Ectodermal cell (in vitro differentiated cells): ENCODE measurements around the gene GALNT2.

Source experiments
- H3K27ac ChIP-seq: 2 replicates; pipeline ENCODE4 v1.7.0; 2013; ENCODE audit warnings: mild to moderate bottlenecking, low read depth, low read length; ENCODE audit not compliant: insufficient read depth, poor library complexity, severe bottlenecking
- H3K27me3 ChIP-seq: 2 replicates; pipeline ENCODE4 v1.7.0; 2013; ENCODE audit warnings: mild to moderate bottlenecking, low read length; ENCODE audit not compliant: insufficient read depth, control insufficient read depth, poor library complexity, severe bottlenecking
- H3K36me3 ChIP-seq: one replicate; pipeline ENCODE4 v1.7.0; 2013; ENCODE audit warnings: low read length; ENCODE audit not compliant: control insufficient read depth, insufficient read depth
- H3K4me1 ChIP-seq: one replicate; pipeline ENCODE4 v1.7.0; 2013; ENCODE audit warnings: low read length; ENCODE audit not compliant: control insufficient read depth, insufficient read depth
- H3K4me3 ChIP-seq: 2 replicates; pipeline ENCODE4 v1.7.0; 2013; ENCODE audit warnings: low read depth, low read length, control low read depth; ENCODE audit not compliant: insufficient read depth
- H3K9me3 ChIP-seq: 2 replicates; pipeline ENCODE4 v1.7.0; 2013; ENCODE audit warnings: mild to moderate bottlenecking, low read length, moderate library complexity; ENCODE audit not compliant: control insufficient read depth
- WGBS, 2 experiments: methylation state at CpG; one replicate each; pipeline ENCODE4 v1.1.7; 2013; ENCODE audit warnings: missing lambda C conversion rate in 2 of 2; 5-methylcytosine and 5-hydroxymethylcytosine counted together

GALNT2 gene

DNA sequence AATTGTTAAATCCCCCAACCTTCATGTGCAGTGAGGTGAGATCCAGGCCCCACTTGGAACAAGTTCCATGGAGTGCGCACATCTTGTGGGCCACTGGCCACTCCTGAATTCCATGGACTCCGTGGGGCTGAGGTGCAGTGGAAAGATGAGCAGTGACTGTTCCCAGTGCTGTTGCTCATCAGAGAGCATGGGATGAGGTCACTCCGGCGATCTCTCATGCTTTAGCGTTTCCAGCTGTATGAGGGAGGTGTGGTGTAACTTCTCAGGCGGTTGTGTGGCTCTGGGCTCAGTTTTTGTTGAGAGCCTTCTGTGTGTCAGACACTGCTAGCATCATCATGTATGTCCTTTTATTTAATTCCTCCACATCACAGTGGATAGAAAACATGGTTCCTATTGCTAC, 96.2 kb downstream of the GALNT2 start:
- Histone ChIP-seq H3K4me3 (no peak overlapping the region), H3K9me3 (no peaks in the 10 kb centered on the region), H3K4me1 (peaks cover 13% of the 10 kb centered on the region), H3K27ac (no peak overlapping the region), H3K36me3 (no peaks in the 10 kb centered on the region), H3K27me3 (no peaks in the 10 kb centered on the region)
- WGBS, 2 experiments = 93 to 94% methylated on average over 6 of the region's 6 CpGs

- no peaks in the 10 kb centered on the region for H3K9me3 ChIP-seq
- no peaks in the 10 kb centered on the region for H3K36me3 ChIP-seq
- H3K27me3 ChIP-seq = no peaks in the 10 kb centered on the region
- WGBS, 2 experiments = 95 to 98% methylated on average over 3 of the region's 3 CpGs
- no peak overlapping the region for H3K27ac ChIP-seq
- no peak overlapping the region for H3K4me3 ChIP-seq
- peaks cover 8% of the 10 kb centered on the region for H3K4me1 ChIP-seq
Observed at GRCh38 chr1:230163719-230164118, 96.7 kb downstream of the GALNT2 start.

GRCh38 chr1:230165536-230165935, 98.5 kb downstream of the GALNT2 start:
- Histone ChIP-seq H3K4me1 (peaks cover 2% of the 10 kb centered on the region), H3K27me3 (no peaks in the 10 kb centered on the region), H3K36me3 (no peaks in the 10 kb centered on the region), H3K9me3 (no peaks in the 10 kb centered on the region), H3K4me3 (no peak overlapping the region), H3K27ac (no peak overlapping the region)
- WGBS, 2 experiments = 90 to 91% methylated on average over 4 of the region's 4 CpGs

GRCh38 chr1:230166366-230167132, 99.5 kb downstream of the GALNT2 start:
- H3K9me3 ChIP-seq = no peaks in the 10 kb centered on the region
- no peak overlapping the region for H3K4me3 ChIP-seq
- H3K4me1 ChIP-seq = peaks cover 7% of the 10 kb centered on the region
- WGBS, 2 experiments = 94 to 95% methylated on average over 6 of the region's 6 CpGs
- no peaks in the 10 kb centered on the region for H3K27me3 ChIP-seq
- H3K27ac ChIP-seq = no peak overlapping the region
- H3K36me3 ChIP-seq = no peaks in the 10 kb centered on the region

DNA sequence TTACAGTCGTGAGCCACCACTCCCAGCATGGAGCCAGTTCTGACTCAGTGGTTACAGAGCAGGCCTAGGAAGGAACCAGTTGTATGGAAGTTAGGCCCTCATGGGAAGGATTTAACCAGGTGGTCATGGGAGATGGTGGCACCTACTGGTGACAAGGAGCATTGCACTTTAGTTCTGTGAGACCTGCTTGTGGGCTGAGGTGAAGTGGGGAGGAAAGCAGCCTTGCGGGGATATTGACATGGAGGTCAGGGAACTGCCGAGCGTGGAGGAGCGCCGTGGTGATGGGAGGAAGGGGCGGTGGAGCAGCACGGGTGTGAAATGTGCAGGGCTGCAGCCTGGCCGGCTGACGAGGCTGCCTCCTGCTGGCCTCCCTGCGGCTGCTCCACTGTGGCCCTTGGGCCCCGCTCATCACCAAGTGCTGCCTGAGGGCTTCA, 100.4 kb downstream of the GALNT2 start:
- 89% methylated on average over 12 of the region's 12 CpGs for WGBS, 2 experiments
- no peaks in the 10 kb centered on the region for H3K9me3 ChIP-seq
- H3K27ac ChIP-seq = no peak overlapping the region
- peaks cover 7% of the 10 kb centered on the region for H3K4me1 ChIP-seq
- no peaks in the 10 kb centered on the region for H3K27me3 ChIP-seq
- no peak overlapping the region for H3K4me3 ChIP-seq
- H3K36me3 ChIP-seq = no peaks in the 10 kb centered on the region

DNA sequence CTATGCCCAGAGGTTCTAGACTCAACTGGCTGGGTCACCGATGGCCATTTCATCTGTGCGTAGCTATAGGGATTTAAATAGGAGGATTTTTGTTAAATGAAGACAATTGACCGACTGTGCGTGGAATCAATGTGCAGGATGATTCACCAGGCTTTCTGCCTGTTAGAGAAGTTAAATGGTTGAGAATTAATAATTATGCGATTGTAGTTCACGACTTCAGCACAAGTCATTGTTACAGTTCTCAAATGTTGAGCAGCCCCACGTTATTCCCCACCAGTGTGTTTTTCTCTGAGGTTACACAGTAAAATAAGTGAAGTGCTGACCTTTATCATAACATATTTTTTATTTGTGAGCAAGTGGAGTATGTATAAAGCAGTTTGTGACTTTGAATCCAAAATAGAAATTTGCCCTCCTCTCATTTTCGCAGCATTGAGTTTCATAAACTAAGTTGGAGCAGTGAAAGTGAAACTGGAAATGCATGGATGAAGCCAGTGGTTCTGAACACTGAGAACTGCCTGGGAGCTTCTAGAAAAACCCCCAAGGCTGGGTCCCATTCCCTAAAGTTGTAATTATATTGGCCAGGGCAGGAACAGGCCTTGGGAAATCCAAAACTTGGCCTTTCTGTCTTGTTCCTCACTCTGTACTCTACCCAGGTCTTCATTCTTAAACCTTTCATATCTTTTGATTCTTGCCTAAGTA, 102.6 kb downstream of the GALNT2 start:
- H3K9me3 ChIP-seq = no peaks in the 10 kb centered on the region
- H3K4me3 ChIP-seq = no peak overlapping the region
- WGBS, 2 experiments = 89 to 91% methylated on average over 7 to 8 of the region's 8 CpGs
- no peaks in the 10 kb centered on the region for H3K27me3 ChIP-seq
- no peak overlapping the region for H3K27ac ChIP-seq
- H3K36me3 ChIP-seq = no peaks in the 10 kb centered on the region
- H3K4me1 ChIP-seq = peaks cover 7% of the 10 kb centered on the region

- no peaks in the 10 kb centered on the region for H3K9me3 ChIP-seq
- 94 to 100% methylated on average over 1 of the region's 1 CpG for WGBS, 2 experiments
- no peaks in the 10 kb centered on the region for H3K27me3 ChIP-seq
- peaks cover 11% of the 10 kb centered on the region for H3K4me1 ChIP-seq
- H3K4me3 ChIP-seq = no peak overlapping the region
- H3K36me3 ChIP-seq = no peaks in the 10 kb centered on the region
- no peak overlapping the region for H3K27ac ChIP-seq
Observed at GRCh38 chr1:230170153-230170547, 103.1 kb downstream of the GALNT2 start.

- no peak overlapping the region for H3K4me3 ChIP-seq
- 73 to 75% methylated on average over 2 of the region's 2 CpGs for WGBS, 2 experiments
Observed at GRCh38 chr1:230170622-230171021, 103.6 kb downstream of the GALNT2 start.

GRCh38 chr1:230171356-230172015, 104.4 kb downstream of the GALNT2 start:
- Histone ChIP-seq H3K27ac (no peak overlapping the region), H3K36me3 (no peaks in the 10 kb centered on the region), H3K27me3 (no peaks in the 10 kb centered on the region), H3K9me3 (no peaks in the 10 kb centered on the region), H3K4me3 (no peak overlapping the region), H3K4me1 (peaks cover 11% of the 10 kb centered on the region)
- 77 to 93% methylated on average over 4 of the region's 5 CpGs for WGBS, 2 experiments

More at GRCh38 chr1:230170622-230171021, 103.6 kb downstream of the GALNT2 start:
- Histone ChIP-seq H3K9me3 (no peaks in the 10 kb centered on the region), H3K4me1 (peaks cover 11% of the 10 kb centered on the region), H3K27ac (no peak overlapping the region), H3K36me3 (no peaks in the 10 kb centered on the region), H3K27me3 (no peaks in the 10 kb centered on the region)

DNA sequence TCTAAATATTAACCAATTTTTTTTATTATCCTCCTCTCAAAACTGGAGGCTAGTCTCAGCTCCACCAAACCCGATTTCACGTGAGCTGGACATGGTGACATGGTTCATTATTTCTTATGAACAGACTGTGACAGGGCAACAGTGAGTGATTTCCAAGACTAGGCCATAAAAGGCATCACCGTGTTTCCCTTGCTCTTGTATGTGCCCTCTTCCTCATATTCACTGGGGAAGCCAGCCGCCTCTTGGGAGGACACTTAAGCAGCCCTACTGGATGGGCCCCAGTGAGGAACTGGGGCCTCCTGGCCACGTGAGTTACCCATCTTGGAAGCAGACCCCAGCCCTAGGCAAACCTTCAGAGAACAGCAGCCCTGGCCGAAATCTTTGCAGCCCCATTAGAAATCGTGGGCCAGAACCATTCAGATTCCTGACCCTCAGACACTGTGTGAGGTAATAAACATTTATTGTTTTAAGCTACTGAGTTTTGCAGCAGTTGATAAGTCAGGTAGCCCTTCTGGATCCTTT, 105.0 kb downstream of the GALNT2 start:
- no peak overlapping the region for H3K27ac ChIP-seq
- H3K36me3 ChIP-seq = no peaks in the 10 kb centered on the region
- no peaks in the 10 kb centered on the region for H3K27me3 ChIP-seq
- no peaks in the 10 kb centered on the region for H3K9me3 ChIP-seq
- peaks cover 11% of the 10 kb centered on the region for H3K4me1 ChIP-seq
- H3K4me3 ChIP-seq = no peak overlapping the region
- WGBS, 2 experiments = 95 to 96% methylated on average over 7 of the region's 7 CpGs
